ENCODE results near the gene GPR75. TPM values are rescaled to one million over a fixed set of nuclear protein-coding genes. Genes with fewer than 3 reads are reported as not detected.
"Not testable (repeated sequence)": the region's sequence is repeated elsewhere in the genome, so short reads cannot be mapped to it uniquely, and the experiment has no call there.

The GPR75 gene
- total and polyA plus RNA-seq, 2 experiments from 2014 or later: 0.34 to 4.1 TPM

- Histone ChIP-seq H4K20me1 (replicated peaks; ENCODE audit: insufficient read depth) (no peaks in the 10 kb centered on the region), H3K36me3 (ENCODE audit: insufficient read depth) (no peaks in the 10 kb centered on the region), H3K27ac (ENCODE audit: low read depth) (no peak overlapping the region), H3K4me1 (ENCODE audit: insufficient read depth) (no peaks in the 10 kb centered on the region), H2AFZ (no peak overlapping the region), H3K79me2 (replicated peaks; ENCODE audit: insufficient read depth) (no peaks in the 10 kb centered on the region), H3K4me2 (no peak overlapping the region), H3K27me3 (ENCODE audit: insufficient read depth) (no peaks in the 10 kb centered on the region), H3K4me3 (no peak overlapping the region), H3F3A (replicated peaks; ENCODE audit: low read depth) (no peaks in the 10 kb centered on the region), H3K9me2 (ENCODE audit: insufficient read depth) (peaks cover 3% of the 10 kb centered on the region; the same call in 1 of the 2 replicates)
- H3K9me3 Mint-ChIP-seq: peaks cover 9% of the 10 kb centered on the region
- TF ChIP-seq JUNB (IDR thresholded peaks at IDR 0.05; ENCODE audit: unreplicated experiment): no peak
- TF ChIP-seq ZNF331 (CRISPR knock-in tag; IDR thresholded peaks at IDR 0.05; ENCODE audit: low read depth): no peak
- TF ChIP-seq EZH2 (IDR thresholded peaks at IDR 0.05; ENCODE audit: low read depth, unreplicated experiment): no peak
- no peak for TF ChIP-seq CTCF (conservative IDR thresholded peaks at IDR 0.05; ENCODE audit: low read depth in 2 of 2)
- no peak for TF ChIP-seq CREB1 (CRISPR knock-in tag; IDR thresholded peaks at IDR 0.05; ENCODE audit: low read depth)
- H3K4me1 Mint-ChIP-seq: peaks cover 2% of the 10 kb centered on the region; the same call in 2 of the 3 replicates
- H3K27me3 Mint-ChIP-seq (ENCODE audit: insufficient read depth, low read depth, poor library complexity): peaks cover 3% of the 10 kb centered on the region
- ATAC-seq (no peak), DNase-seq (ENCODE audit: low spot score) (no peak)
- H3K4me3 Mint-ChIP-seq: no peak overlapping the region
- no peaks in the 10 kb centered on the region for H3K36me3 Mint-ChIP-seq (ENCODE audit: low read depth)
- H3K27ac Mint-ChIP-seq: no peak overlapping the region
Observed at GRCh38 chr2:53842891-53843290, 16.9 kb downstream of the GPR75 start.

GRCh38 chr2:53841651-53842050 lies 18.1 kb downstream of the GPR75 start:
- H3K27ac Mint-ChIP-seq; H3K9me2 ChIP-seq (ENCODE audit: insufficient read depth): not testable (repeated sequence)

GRCh38 chr2:53840580-53840979 lies 19.2 kb downstream of the GPR75 start:
- DNase-seq (ENCODE audit: low spot score): no peak
- H3K36me3 Mint-ChIP-seq (ENCODE audit: low read depth): no peaks in the 10 kb centered on the region
- Histone ChIP-seq H3K27me3 (ENCODE audit: insufficient read depth) (no peaks in the 10 kb centered on the region), H3K27ac (ENCODE audit: low read depth) (no peak overlapping the region), H3K4me1 (ENCODE audit: insufficient read depth) (no peaks in the 10 kb centered on the region), H2AFZ (no peak overlapping the region), H3K79me2 (replicated peaks; ENCODE audit: insufficient read depth) (no peaks in the 10 kb centered on the region), H3K4me3 (no peak overlapping the region), H3K4me2 (no peak overlapping the region), H3F3A (replicated peaks; ENCODE audit: low read depth) (no peaks in the 10 kb centered on the region), H3K9me2 (ENCODE audit: insufficient read depth) (peaks cover 5% of the 10 kb centered on the region; the same call in 1 of the 2 replicates), H3K36me3 (ENCODE audit: insufficient read depth) (no peaks in the 10 kb centered on the region), H4K20me1 (replicated peaks; ENCODE audit: insufficient read depth) (no peaks in the 10 kb centered on the region)
- no peak overlapping the region for H3K27ac Mint-ChIP-seq
- H3K27me3 Mint-ChIP-seq (ENCODE audit: insufficient read depth, low read depth, poor library complexity): peaks cover 3% of the 10 kb centered on the region
- H3K4me3 Mint-ChIP-seq: no peak overlapping the region
- TF ChIP-seq NANOG (IDR thresholded peaks at IDR 0.05; ENCODE audit: borderline replicate concordance) (no peak), ZNF114 (CRISPR knock-in tag; IDR thresholded peaks at IDR 0.05) (no peak), ZNF462 (CRISPR knock-in tag; IDR thresholded peaks at IDR 0.05) (no peak)
- H3K9me3 Mint-ChIP-seq: peaks cover 9% of the 10 kb centered on the region
- no peak for ATAC-seq
- H3K4me1 Mint-ChIP-seq: peaks cover 2% of the 10 kb centered on the region; the same call in 1 of the 3 replicates

More at GRCh38 chr2:53841651-53842050, 18.1 kb downstream of the GPR75 start:
- H3K79me2 ChIP-seq (replicated peaks; ENCODE audit: insufficient read depth); H3K4me3 Mint-ChIP-seq; H3K4me3 ChIP-seq; ATAC-seq; H3K27me3 ChIP-seq (ENCODE audit: insufficient read depth); H3K36me3 ChIP-seq (ENCODE audit: insufficient read depth); H3K4me2 ChIP-seq; DNase-seq (ENCODE audit: low spot score); H4K20me1 ChIP-seq (replicated peaks; ENCODE audit: insufficient read depth); H3F3A ChIP-seq (replicated peaks; ENCODE audit: low read depth); H3K27ac ChIP-seq (ENCODE audit: low read depth); H3K9me3 Mint-ChIP-seq; H3K36me3 Mint-ChIP-seq (ENCODE audit: low read depth); H3K4me1 Mint-ChIP-seq; H3K27me3 Mint-ChIP-seq (ENCODE audit: insufficient read depth, low read depth, poor library complexity); H3K4me1 ChIP-seq (ENCODE audit: insufficient read depth); H2AFZ ChIP-seq: not testable (repeated sequence)

Data from GM23338 (cell line).